CMK (cell line): Measurements from ENCODE around the gene PKLR.
A peak's percentile ranks its signal among the peaks of the same experiment; 100 is the strongest.

ENCODE experiments used
- DNase-seq: peaks from one replicate; pipeline ENCODE4 v3.0.0-alpha.2; 2010; ENCODE audit warnings: low read depth

The PKLR gene

DNA sequence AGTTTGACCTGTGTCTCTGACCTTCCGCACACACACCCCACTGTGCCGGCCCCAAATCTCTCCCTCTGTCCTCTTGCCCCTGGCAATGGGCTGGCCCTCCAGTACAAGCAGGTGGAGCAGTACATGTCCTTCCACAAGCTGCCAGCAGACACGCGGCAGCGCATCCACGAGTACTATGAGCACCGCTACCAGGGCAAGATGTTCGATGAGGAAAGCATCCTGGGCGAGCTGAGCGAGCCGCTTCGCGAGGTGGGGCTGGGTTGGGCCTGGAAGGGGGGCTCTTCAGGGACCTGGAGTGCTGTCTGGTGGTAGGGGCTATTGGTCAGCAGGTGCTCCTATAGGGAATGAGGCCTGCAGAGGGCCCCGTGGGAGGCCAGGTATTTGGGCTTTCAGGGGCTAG lies 16.2 kb downstream of the PKLR start:
- no peak for DNase-seq

GRCh38 chr1:155284476-155284875 lies 16.8 kb downstream of the PKLR start:
- DNase-seq = no peak

DNA sequence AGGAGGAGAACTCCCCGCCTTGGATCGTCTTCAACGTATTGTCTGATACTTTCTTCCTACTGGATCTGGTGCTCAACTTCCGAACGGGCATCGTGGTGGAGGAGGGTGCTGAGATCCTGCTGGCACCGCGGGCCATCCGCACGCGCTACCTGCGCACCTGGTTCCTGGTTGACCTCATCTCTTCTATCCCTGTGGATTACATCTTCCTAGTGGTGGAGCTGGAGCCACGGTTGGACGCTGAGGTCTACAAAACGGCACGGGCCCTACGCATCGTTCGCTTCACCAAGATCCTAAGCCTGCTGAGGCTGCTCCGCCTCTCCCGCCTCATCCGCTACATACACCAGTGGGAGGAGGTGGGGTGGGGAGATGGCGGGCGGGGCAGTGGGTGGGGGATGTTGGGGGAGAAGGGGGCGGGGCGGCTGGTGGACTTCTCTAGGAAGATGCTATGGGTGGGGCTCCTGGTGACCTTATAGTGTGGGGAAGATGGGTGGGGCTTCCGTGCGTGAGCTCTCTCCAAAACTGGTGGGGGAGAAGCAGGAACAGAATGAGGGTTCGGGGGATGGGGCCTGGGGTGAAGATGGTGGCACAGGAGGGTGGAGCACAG lies 18.6 kb downstream of the PKLR start:
- DNase-seq = no peak

DNA sequence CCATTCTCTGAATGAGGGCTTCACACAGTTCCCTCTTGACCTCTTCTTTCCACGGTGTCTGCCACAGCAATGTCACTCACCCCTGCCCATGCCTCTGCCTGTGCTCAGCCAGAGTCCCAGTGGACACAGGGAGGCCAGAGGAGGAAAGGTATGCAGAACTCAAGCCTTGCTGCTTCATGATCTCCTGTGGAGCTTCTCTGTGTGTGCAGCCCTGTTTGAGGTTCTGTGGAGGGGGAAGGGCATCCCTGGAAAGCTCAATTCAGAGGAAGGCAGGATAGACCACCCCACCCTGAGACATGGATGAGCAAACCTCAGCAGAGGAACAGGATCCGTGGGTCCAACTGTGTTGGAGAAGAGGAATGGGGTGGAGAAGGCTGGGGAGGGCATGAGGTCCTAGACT lies 22.0 kb downstream of the PKLR start:
- no peak for DNase-seq

DNA sequence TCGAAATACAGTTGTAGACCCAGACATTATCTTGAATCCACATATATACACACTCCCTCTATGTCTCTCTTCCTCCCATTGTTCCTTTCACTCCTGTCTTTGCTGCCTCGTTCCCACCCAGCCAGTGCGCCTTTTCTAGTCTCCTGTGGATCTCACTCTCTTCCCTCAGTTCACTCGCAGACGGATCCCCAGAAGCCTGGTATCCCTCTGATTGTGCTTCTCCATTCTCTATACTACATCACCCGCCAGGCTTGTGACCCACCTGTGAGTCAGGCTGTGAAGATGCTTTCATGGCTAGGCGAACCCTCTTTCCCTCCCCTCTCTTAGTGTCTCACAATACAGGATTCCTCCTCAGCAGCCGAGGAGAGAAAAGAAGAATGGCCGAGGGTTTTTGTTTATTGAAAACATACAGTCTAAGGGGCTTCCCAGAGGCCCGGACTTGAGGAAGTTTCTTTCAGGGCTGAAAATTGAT lies 22.5 kb downstream of the PKLR start:
- no peak for DNase-seq

- DNase-seq = no peak
These were observed 23.1 kb downstream of the PKLR start for GRCh38 chr1:155277902-155278688.

- DNase-seq = peak; percentile 95
These were observed 24.0 kb downstream of the PKLR start, which contains the start of gene HCN3 for GRCh38 chr1:155277070-155277901. HCN3 (plus strand) TSS chr1:155277463; CDS start chr1:155277591, 128 bp downstream.

DNA sequence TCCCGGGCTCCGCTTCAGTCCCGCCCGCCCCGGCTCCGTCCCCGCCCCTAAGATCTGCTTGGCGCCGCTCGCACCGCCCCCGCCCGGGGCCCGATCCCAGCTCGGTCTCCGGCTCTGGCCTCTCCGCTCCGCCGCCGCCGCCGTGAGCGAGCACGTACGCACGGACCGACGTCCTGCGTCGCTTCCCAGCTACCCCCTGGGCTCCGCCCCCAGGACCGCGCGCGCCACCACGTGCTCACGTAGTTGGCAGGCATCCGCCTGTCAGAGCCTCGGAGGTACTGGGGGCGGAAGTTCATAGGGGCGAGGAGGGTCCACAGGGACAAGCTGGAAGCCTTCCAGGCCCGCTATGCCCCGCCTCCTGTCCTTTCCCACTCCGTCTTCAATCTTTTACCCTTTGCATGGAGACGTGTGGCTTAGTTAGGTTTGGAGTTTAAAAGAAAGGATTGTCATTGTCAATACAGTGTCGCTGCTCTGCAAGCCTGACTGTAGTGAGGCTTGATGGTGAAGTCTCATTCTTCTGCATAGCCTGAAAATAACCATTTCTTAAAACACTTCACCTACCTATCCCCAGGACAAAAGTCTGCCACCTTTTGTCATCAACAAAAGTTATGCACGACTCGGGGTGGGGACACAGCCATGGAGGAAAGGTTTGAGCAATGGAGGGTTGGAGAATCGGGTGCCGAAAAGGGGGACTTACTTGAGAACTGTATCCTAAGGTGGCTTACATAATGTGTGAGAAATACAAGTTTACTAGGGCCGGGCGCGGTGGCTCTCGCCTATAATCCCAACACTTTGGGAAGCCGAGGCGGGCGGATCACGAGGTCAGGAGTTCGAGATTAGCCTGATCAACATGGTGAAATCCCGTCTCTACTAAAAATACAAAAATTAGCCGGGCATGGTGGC lies 27.6 kb downstream of the PKLR start, which contains the start of gene CLK2:
CLK2 (minus strand) TSS at position 162 of the 903 bp plus-strand sequence. CDS start 2,527 bp downstream, outside the sequence.
- peak; percentile 96 for DNase-seq

- DNase-seq = no peak
These were observed 28.5 kb downstream of the PKLR start for GRCh38 chr1:155272466-155273342.

- DNase-seq = no peak
These were observed 31.9 kb downstream of the PKLR start for GRCh38 chr1:155269381-155269780.

- no peak for DNase-seq
These were observed 32.6 kb downstream of the PKLR start for GRCh38 chr1:155268630-155269029.

GRCh38 chr1:155267373-155267772 lies 33.9 kb downstream of the PKLR start:
- DNase-seq = no peak

- no peak for DNase-seq
These were observed 34.7 kb downstream of the PKLR start for GRCh38 chr1:155266553-155266952.

GRCh38 chr1:155263067-155263466 lies 38.2 kb downstream of the PKLR start:
- DNase-seq = no peak

GRCh38 chr1:155261852-155262673 lies 39.2 kb downstream of the PKLR start, which contains the start of gene SCAMP3:
SCAMP3 (minus strand) TSS chr1:155262360; CDS start chr1:155262151, 209 bp downstream.
- peak; percentile 94 for DNase-seq

GRCh38 chr1:155261493-155261851 lies 39.8 kb downstream of the PKLR start:
- DNase-seq = no peak

GRCh38 chr1:155260276-155260675 lies 41.0 kb downstream of the PKLR start:
- DNase-seq = no peak

DNA sequence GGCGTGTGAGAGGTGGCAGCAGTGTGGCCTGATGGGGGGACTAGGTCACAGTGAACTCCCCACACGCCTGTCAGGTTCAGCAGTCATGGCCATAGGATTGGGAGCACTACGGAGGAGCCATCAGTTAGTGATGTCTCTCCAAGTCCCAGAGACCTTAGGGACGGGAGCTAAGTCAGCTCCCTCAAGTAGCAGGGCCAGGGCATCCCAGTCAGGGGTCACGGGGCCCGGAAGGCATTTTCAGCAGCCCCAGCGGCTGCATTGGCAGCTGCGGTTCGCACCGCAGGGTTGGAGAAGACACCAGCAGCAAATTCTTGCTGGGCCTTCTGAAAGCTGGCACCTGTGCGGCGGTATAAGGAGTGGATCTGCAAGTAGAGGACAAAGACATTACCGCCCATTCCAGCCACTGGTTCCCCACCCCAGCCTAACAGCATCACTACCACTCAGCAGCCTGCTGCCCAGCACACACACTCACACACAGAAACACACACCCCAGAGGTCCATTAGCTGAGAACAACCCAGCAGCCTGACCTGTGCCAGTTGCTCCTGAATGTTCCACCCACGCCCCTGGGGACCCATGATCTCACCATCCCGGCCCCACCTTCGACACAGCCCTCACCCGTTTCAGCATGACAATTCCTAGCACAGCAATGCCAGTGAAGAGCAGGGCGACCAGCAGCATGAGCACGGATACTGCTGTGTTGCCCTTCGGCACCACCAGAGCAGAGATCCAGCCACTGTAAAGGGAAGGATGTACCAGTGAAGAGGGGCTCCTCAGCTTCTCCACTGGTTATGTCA lies 45.0 kb downstream of the PKLR start:
- DNase-seq = no peak
